ENCODE results near the gene MAP3K20.
"Not testable (repeated sequence)": the region's sequence is repeated elsewhere in the genome, so short reads cannot be mapped to it uniquely, and the experiment has no call there.

Gene MAP3K20

GRCh38 chr2:173196638-173197037 is 121.0 kb downstream of the MAP3K20 start:
- TF ChIP-seq CTCF (IDR thresholded peaks at IDR 0.05; ENCODE audit: borderline replicate concordance, control extremely low read depth, extremely low read depth, insufficient read depth, missing control alignments), result no peak
- in situ Hi-C loops (cut with MboI; ENCODE audit: low sequenced_read_pairs, unreplicated experiment), result no loop called here
- no peak for DNase-seq (ENCODE audit: low spot score)

- no peak for DNase-seq (ENCODE audit: low spot score)
- in situ Hi-C loops (cut with MboI; ENCODE audit: low sequenced_read_pairs, unreplicated experiment), result no loop called here
- TF ChIP-seq CTCF (IDR thresholded peaks at IDR 0.05; ENCODE audit: borderline replicate concordance, control extremely low read depth, extremely low read depth, insufficient read depth, missing control alignments), result no peak
Observed at GRCh38 chr2:173198327-173198726, 122.7 kb downstream of the MAP3K20 start.

GRCh38 chr2:173199294-173199693 is 123.6 kb downstream of the MAP3K20 start:
- no peak for TF ChIP-seq CTCF (IDR thresholded peaks at IDR 0.05; ENCODE audit: borderline replicate concordance, control extremely low read depth, extremely low read depth, insufficient read depth, missing control alignments)
- in situ Hi-C loops (cut with MboI; ENCODE audit: low sequenced_read_pairs, unreplicated experiment), result no loop called here
- no peak for DNase-seq (ENCODE audit: low spot score)

GRCh38 chr2:173202570-173202969 is 126.9 kb downstream of the MAP3K20 start:
- no peak for DNase-seq (ENCODE audit: low spot score)
- in situ Hi-C loops (cut with MboI; ENCODE audit: low sequenced_read_pairs, unreplicated experiment), result no loop called here
- no peak for TF ChIP-seq CTCF (IDR thresholded peaks at IDR 0.05; ENCODE audit: borderline replicate concordance, control extremely low read depth, extremely low read depth, insufficient read depth, missing control alignments)

- in situ Hi-C loops (cut with MboI; ENCODE audit: low sequenced_read_pairs, unreplicated experiment), result no loop called here
- no peak for TF ChIP-seq CTCF (IDR thresholded peaks at IDR 0.05; ENCODE audit: borderline replicate concordance, control extremely low read depth, extremely low read depth, insufficient read depth, missing control alignments)
- DNase-seq (ENCODE audit: low spot score), result no peak
Observed at GRCh38 chr2:173204316-173204715, 128.7 kb downstream of the MAP3K20 start.

GRCh38 chr2:173205375-173205774 is 129.7 kb downstream of the MAP3K20 start:
- in situ Hi-C loops (cut with MboI; ENCODE audit: low sequenced_read_pairs, unreplicated experiment), result no loop called here
- no peak for DNase-seq (ENCODE audit: low spot score)
- TF ChIP-seq CTCF (IDR thresholded peaks at IDR 0.05; ENCODE audit: borderline replicate concordance, control extremely low read depth, extremely low read depth, insufficient read depth, missing control alignments), result no peak

GRCh38 chr2:173207124-173207523 is 131.5 kb downstream of the MAP3K20 start:
- in situ Hi-C loops (cut with MboI; ENCODE audit: low sequenced_read_pairs, unreplicated experiment); DNase-seq (ENCODE audit: low spot score): not testable (repeated sequence)

All from GM13976 (cell line).